Stimulated activated CD4-positive, alpha-beta T cell treated with anti-CD3 and anti-CD28 coated beads, TNF-alpha, amount 100 ng/mL, for 4 hours (primary cell): Measurements from ENCODE around the gene NTRK2.

ENCODE experiments used
- DNase-seq, 3 experiments: peaks; one replicate each; pipeline ENCODE4 v3.0.0-alpha.2; 2020; ENCODE audit warnings: low read depth in 3 of 3

The NTRK2 gene

DNA sequence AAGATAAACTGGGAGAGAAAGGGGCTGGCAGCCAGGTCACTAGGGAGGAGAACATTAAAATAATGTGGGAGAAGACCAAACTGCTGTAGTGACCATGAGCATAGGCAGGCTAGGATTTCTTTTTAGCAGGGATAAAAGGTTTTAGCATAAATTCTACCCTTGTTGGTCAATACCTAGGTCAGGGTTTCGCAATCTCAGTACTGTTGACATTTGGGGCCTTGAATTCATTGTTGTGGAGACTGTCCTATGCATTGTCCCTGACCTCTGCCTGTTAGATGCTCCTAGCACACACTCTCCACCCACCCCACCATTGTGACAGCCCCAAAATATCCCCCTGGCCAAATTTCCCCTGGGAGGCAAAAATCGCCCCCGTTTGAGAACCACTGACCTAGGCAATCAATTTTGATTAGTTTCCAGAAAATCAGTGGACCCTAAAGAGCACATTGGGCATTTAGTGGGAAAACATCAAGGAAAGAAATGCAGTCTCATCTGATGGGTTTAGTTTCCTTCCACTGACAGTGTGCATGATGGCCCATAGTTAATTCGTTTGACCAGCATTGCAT lies 181.4 kb downstream of the NTRK2 start:
- DNase-seq, result no peak

DNA sequence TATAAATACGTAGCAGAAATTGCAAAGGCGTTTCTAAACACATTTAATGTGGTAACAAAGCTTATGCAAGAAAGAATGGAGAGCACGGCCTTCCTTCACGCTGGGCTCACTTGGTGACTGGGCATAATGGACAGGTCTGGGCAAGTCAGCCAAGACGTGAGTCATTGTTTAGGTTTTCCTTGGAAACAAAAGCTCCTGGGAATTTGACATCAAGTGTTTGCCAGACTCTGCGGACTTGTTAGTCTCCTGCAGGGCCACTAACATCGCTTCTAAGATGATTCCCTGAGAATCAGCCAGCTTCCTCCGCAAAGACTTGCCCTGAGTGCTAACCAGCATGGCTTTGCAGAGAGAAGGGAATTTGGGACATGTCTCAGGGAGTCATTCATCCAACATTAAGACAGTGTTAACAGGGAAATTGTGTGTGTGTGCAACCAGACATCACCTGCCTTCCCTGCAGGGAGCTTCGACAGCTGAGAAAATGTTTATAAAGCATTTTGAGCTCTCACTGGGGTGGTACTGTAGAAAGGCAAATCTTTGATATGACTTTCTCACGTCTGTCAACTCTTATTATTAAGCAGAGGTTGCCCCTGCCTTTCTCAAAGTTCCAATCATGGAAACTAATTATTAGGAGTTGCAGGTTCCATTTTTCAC lies 182.5 kb downstream of the NTRK2 start:
- DNase-seq, result no peak

GRCh38 chr9:84852617-84853301 lies 183.2 kb downstream of the NTRK2 start:
- DNase-seq, result no peak

DNA sequence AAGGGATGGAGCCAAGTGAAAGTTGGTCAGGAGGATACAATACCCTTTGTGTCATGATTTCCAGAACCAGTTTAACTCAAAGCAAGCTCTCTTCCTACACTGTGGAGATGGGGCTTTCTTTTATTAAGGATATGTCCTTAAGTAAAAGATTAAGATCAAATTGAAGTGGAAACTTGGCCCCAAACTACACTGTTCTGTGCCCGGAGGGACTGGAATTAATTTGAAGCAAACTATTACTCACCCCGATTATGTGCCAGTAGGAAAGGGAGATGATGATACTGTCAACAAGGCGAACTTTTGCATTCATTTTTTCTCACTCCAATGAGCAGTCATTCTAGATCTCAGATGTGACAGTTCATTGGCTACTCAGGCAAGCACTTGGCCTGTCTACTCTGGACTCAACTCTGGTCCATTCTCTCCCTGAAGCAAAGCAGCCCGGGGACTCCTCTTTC lies 186.7 kb downstream of the NTRK2 start:
- no peak for DNase-seq

- no peak for DNase-seq
Observed at GRCh38 chr9:84857211-84857610, 187.7 kb downstream of the NTRK2 start.

GRCh38 chr9:84858364-84858763 lies 188.8 kb downstream of the NTRK2 start:
- DNase-seq, result no peak

- DNase-seq, result no peak
Observed at GRCh38 chr9:84860249-84861115, 191.0 kb downstream of the NTRK2 start.

DNA sequence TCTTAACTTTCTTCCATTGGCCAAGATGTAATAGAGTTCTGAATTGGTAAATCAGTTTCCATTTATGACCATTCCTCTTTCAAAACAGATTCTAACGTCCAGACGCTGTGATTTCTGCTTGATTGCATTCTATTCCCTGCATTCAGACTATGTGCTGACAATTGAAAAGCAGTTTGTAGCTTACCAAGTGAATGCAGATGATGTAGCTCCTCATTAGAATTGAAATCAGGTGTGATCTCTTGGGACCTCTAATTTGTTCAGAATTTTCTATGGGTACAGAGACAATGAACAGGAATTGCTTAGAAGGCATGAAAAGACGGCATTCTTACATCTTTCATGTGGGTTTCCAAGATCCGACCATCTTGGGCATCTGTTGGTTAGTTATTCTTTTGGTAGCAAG lies 191.9 kb downstream of the NTRK2 start:
- no peak for DNase-seq

DNA sequence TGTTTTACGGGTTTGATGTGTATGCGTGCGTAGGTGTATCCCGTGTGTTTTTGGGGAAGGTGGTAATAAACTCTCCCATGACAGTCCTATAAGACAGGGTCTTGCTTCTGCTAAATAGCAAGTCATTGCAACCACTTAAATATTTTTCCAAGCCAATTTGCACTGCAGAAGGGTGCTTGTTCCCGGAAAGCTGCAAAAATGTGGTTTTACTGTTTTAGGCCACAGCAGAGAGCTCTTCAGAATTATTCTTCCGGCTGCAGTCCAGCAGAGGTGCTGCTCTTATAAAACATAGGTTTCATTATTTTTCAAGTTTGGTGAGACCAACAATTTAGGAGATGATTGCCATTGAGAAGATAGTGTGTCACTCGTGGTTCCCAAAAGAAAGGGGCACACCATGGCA lies 192.8 kb downstream of the NTRK2 start:
- DNase-seq, result no peak

DNA sequence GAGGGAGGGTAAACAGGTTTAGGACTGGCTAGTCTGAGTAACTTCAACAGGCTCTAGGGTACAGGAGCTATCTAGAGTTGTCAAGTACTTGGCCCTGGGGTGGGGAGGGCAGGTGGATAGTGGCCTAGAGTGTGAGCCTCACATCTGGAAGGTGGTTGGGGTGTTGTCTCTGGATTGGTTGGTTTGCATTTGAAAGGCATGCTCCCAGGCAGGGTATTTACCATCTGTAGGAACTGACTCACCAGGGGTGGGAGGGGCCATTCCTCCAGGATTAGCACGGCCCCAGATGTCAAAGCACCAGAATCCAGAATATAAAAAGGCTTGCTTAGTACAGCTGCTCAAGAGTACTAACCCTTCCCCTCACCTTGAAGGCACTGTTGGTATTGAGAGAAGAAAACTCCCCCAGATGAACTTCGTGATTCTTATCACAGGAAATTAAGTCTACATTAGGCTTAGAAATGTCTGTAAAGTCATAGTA lies 193.3 kb downstream of the NTRK2 start:
- DNase-seq, result no peak

DNA sequence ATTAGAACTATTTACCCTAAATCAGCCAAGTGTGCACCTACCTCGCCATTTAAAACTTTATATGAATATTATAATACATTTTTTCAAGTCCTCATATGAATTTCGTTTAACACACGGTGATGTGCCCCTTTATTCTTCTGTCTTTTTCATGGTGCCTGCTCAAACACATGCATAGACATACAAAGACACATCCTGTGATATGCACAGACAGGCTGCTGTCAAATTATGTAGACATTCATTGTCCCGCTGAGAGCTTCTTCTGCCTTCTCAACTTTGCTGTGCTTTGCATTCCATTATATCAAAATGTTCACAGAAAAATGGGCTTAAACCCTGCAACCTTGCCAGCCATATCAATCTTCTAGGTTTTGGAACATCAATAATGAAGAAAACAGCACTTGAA lies 193.8 kb downstream of the NTRK2 start:
- no peak for DNase-seq

GRCh38 chr9:84866396-84867175 lies 197.1 kb downstream of the NTRK2 start:
- no peak for DNase-seq

- no peak for DNase-seq
Observed at GRCh38 chr9:84867186-84867585, 197.7 kb downstream of the NTRK2 start.

- no peak for DNase-seq
Observed at GRCh38 chr9:84869091-84869490, 199.6 kb downstream of the NTRK2 start.

GRCh38 chr9:84871983-84872382 lies 202.5 kb downstream of the NTRK2 start:
- DNase-seq, result no peak

- no peak for DNase-seq
Observed at GRCh38 chr9:84874022-84874421, 204.5 kb downstream of the NTRK2 start.

DNA sequence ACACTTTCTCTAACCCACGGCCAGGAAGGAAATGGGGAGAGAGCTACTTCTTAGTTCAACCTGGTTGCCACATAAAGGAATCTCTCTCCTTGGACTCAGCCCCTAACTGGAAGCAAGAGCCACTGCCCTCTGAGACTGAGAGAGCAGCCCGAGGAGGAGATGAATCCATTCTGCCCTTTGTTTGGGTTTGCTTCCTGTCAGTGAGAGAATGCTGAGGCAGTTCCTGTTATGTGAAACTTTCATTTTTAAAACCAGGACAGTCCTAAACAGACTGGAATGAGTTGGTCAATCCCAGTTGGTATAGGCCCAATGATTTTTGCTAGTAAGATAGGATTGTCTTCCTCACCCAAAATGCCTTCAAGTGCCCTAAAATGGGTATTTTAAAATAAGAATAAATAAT lies 205.1 kb downstream of the NTRK2 start:
- DNase-seq, result no peak

- DNase-seq, result no peak
Observed at GRCh38 chr9:84875193-84875592, 205.7 kb downstream of the NTRK2 start.

DNA sequence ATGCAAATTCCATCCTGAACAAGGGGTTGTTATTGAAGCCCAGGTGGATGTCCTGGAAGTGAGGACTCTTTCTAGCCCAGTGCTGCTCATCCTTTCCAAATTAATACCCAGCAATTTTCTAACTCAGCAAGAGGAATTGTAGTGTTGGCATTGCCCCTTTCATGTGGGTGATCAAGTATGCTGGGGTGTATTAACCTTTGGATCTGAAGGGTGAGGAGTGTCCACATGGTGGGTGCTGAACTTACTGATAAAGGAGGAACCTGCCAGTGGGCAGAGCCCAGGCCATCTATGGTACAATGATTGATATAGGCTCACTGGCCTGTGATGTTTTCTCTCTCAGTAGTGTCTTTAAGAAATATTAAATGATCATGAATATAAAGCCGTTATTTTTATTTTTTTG lies 210.1 kb downstream of the NTRK2 start:
- DNase-seq, result no peak

GRCh38 chr9:84880835-84881234 lies 211.3 kb downstream of the NTRK2 start:
- no peak for DNase-seq

DNA sequence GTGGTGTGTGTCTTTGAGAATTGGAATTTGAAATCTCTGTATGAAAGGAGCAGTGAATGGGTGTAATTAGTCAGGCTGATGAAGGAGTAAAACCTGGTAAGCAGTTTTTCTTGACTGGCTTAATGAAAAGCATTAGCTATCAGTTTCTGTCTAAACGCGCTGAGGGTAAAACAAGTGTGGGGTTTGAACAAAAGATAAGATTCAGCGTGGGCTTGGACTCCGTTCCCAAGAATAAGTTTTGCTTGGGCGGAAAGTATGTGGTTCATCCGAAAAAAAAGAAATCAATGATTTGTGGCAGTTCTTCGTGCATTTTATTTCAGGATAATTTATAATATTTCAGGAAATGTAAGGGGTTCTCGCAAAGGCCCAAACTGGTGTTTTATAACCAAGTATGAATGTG lies 217.3 kb downstream of the NTRK2 start:
- no peak for DNase-seq
